HEK293T (cell line): ENCODE data around the gene MED8.

Experiments used
- BHLHE40 ChIP-seq: fragments of 450-650 bp; IDR thresholded peaks from 2 replicates; pipeline ENCODE4 v1.6.1; 2016; ENCODE audit warnings: mild to moderate bottlenecking, moderate library complexity, borderline replicate concordance
- FOXA1 ChIP-seq: fragments of 450-650 bp; IDR thresholded peaks from 2 replicates; pipeline ENCODE4 v1.6.1; 2016; ENCODE audit warnings: mild to moderate bottlenecking
- FOXK2 ChIP-seq: fragments of 450-650 bp; IDR thresholded peaks from 2 replicates; pipeline ENCODE4 v1.6.1; 2016; ENCODE audit warnings: mild to moderate bottlenecking
- HDGF ChIP-seq: fragments of 450-650 bp; IDR thresholded peaks from 2 replicates; pipeline ENCODE4 v1.6.1; 2017; ENCODE audit warnings: antibody characterized with exemption, borderline replicate concordance
- ZNF384 ChIP-seq: fragments of 450-650 bp; IDR thresholded peaks from 2 replicates; pipeline ENCODE4 v1.6.1; 2016

- TF ChIP-seq ZNF384: no peak
- TF ChIP-seq FOXK2: no peak
- no peak for TF ChIP-seq HDGF
- no peak for TF ChIP-seq FOXA1
- TF ChIP-seq BHLHE40: no peak
These were observed 11.8 kb downstream of the MED8 start for GRCh38 chr1:43377831-43378230.
